ENCODE results near the gene CADM3. TPM values are rescaled to one million over a fixed set of nuclear protein-coding genes. Genes with fewer than 3 reads are reported as not detected.

The CADM3 gene
- polyA plus RNA-seq, 1 experiment, result 0.01 TPM

GRCh38 chr1:159162516-159163265, 8.7 kb upstream of the CADM3 start:
- Histone ChIP-seq H3K27ac (ENCODE audit: low read depth, low read length) (no peak overlapping the region), H3K27me3 (ENCODE audit: control insufficient read depth, insufficient read depth, low read length) (no peaks in the 10 kb centered on the region), H3K9me3 (ENCODE audit: control insufficient read depth, insufficient read depth, low read length) (no peaks in the 10 kb centered on the region), H3K4me3 (ENCODE audit: low read depth, low read length) (no peak overlapping the region)
- ChIA-PET POLR2A (no interaction called here), CTCF (interaction anchor here (0.8 to 3.2 kb wide), 8 partner anchors 30 to 845 kb away, joined by 3 to 33 read pairs (median 6); no protein-coding TSS in a partner anchor)
- DNase-seq (ENCODE audit: low read depth, low spot score), result no peak
- TF ChIP-seq CTCF (IDR thresholded peaks at IDR 0.05; ENCODE audit: low read depth, low read length), result no peak

GRCh38 chr1:159163614-159164228, 7.7 kb upstream of the CADM3 start:
- no peak for DNase-seq (ENCODE audit: low read depth, low spot score)
- ChIA-PET POLR2A (no interaction called here), CTCF (interaction anchor here (0.6 to 1.4 kb wide), 3 partner anchors 31 to 34 kb away, joined by 3 read pairs; no protein-coding TSS in a partner anchor)
- Histone ChIP-seq H3K9me3 (ENCODE audit: control insufficient read depth, insufficient read depth, low read length) (no peaks in the 10 kb centered on the region), H3K27ac (ENCODE audit: low read depth, low read length) (no peak overlapping the region), H3K27me3 (ENCODE audit: control insufficient read depth, insufficient read depth, low read length) (no peaks in the 10 kb centered on the region), H3K4me3 (ENCODE audit: low read depth, low read length) (no peak overlapping the region)
- no peak for TF ChIP-seq CTCF (IDR thresholded peaks at IDR 0.05; ENCODE audit: low read depth, low read length)

- no peak for DNase-seq (ENCODE audit: low read depth, low spot score)
- ChIA-PET CTCF (no interaction called here), POLR2A (no interaction called here)
- TF ChIP-seq CTCF (IDR thresholded peaks at IDR 0.05; ENCODE audit: low read depth, low read length), result no peak
- Histone ChIP-seq H3K27ac (ENCODE audit: low read depth, low read length) (no peak overlapping the region), H3K9me3 (ENCODE audit: control insufficient read depth, insufficient read depth, low read length) (no peaks in the 10 kb centered on the region; the same call in 1 of the 2 replicates), H3K4me3 (ENCODE audit: low read depth, low read length) (no peak overlapping the region), H3K27me3 (ENCODE audit: control insufficient read depth, insufficient read depth, low read length) (peaks cover 22% of the 10 kb centered on the region)
These were observed 3.4 kb upstream of the CADM3 start for GRCh38 chr1:159168043-159168442.

GRCh38 chr1:159170639-159171038, 776 bp upstream of the CADM3 start:
- peaks cover 26% of the 10 kb centered on the region for H3K27me3 ChIP-seq (ENCODE audit: control insufficient read depth, insufficient read depth, low read length)

More at GRCh38 chr1:159170639-159171038, 776 bp upstream of the CADM3 start:
- no peaks in the 10 kb centered on the region; the same call in 1 of the 2 replicates for H3K9me3 ChIP-seq (ENCODE audit: control insufficient read depth, insufficient read depth, low read length)
- POLR2A ChIA-PET, result no interaction called here
- DNase-seq (ENCODE audit: low read depth, low spot score), result no peak
- TF ChIP-seq CTCF (IDR thresholded peaks at IDR 0.05; ENCODE audit: low read depth, low read length), result no peak
- H3K27ac ChIP-seq (ENCODE audit: low read depth, low read length), result no peak overlapping the region
- CTCF ChIA-PET, result interaction anchor here (0.8 to 1.2 kb wide), 2 partner anchors 28 to 57 kb away, joined by 3 to 4 read pairs; no protein-coding TSS in a partner anchor
- no peak overlapping the region for H3K4me3 ChIP-seq (ENCODE audit: low read depth, low read length)

All from AG04450 (cell line).